Gastroesophageal sphincter (tissue), 3 donors: ENCODE measurements around the gene GTPBP1.

Source experiments
- CTCF ChIP-seq, 4 experiments: fragments of 200-600 bp in 2 of 4; fragments of 450-650 bp in 2 of 4; sonication (generic) in 1 of 4; IDR thresholded peaks; one replicate each; pipeline ENCODE4 v1.5.1; 2017 to 2019; ENCODE audit warnings: antibody characterized with exemption in 4 of 4, mild to moderate bottlenecking in 2 of 4, moderate library complexity in 2 of 4
- EP300 ChIP-seq: sonication (generic); formaldehyde crosslinking; IDR thresholded peaks from one replicate; pipeline ENCODE4 v1.6.1; 2017; ENCODE audit warnings: antibody characterized with exemption, mild to moderate bottlenecking
- POLR2AphosphoS5 ChIP-seq: sonication (generic); formaldehyde crosslinking; IDR thresholded peaks from one replicate; pipeline ENCODE4 v1.6.1; 2017; ENCODE audit warnings: antibody characterized with exemption

- TF ChIP-seq CTCF (IDR thresholded peaks at IDR 0.05) (peak in 3 of 4 experiments; percentile 49 to 75 (median 65)), EP300 (no peak), POLR2AphosphoS5 (no peak)
Measured at GRCh38 chr22:38766076-38766777, 60.5 kb downstream of the GTPBP1 start.
